ENCODE measurements around the gene FAM240A. TPM values are rescaled to one million over a fixed set of nuclear protein-coding genes. Genes with fewer than 3 reads are reported as not detected.

The FAM240A gene
- total RNA-seq, 2 experiments from 2014 or later, result not detected

DNA sequence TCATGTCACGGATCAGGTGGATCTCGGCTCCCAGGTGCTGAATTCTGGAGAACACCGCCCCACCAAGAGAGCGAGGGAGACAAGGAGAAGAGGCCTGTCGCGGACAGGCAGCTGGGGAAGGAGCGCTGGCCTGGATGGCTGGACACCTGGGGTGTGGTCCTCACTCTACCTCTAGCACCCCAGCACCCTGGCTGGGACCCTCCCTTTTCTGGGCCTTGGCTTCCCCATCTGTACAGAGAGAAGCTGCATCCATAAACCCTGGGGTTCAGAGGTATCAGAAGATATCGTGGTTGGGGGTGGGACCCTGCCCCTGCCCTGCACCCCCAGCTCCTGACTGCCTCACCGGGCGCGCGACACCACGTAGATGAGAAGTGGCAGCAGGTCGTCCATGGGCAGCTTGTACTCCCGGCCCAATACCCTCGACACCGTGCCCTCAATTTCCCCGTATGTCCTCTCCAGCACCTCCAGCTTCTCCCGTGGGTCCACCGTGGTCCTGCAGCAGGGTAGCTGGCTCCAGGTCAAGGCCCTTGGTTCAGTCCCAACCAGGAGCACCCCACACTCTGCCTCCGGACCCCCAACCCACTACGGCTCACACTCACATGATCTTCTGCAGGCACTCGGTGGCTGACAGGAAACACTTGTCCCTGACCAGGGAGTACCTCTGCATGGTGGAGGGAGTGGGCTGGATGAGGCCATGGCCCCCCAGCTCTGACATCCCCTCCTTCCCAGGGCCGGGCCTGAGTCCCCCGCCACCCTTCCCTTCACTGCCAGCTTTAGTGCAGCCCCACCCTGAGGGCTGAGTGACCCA lies 59.4 kb downstream of the FAM240A start:
- intact Hi-C loops (cut with DNase I, micrococcal nuclease), result no loop called here
- Mint-ChIP-seq H3K9me3 (no peaks in the 10 kb centered on the region), H3K4me3 (no peak overlapping the region), H3K27ac (no peak overlapping the region), H3K36me3 (ENCODE audit: low read depth) (peaks cover 40% of the 10 kb centered on the region), H3K4me1 (ENCODE audit: low read depth) (no peaks in the 10 kb centered on the region), H3K27me3 (no peaks in the 10 kb centered on the region)
- ChIA-PET POLR2A (no interaction called here), CTCF (no interaction called here)
- ATAC-seq (ENCODE audit: poor library complexity) (no peak), DNase-seq (no peak)
- H3K9me3 ChIP-seq (ENCODE audit: control insufficient read depth in 1 of 2, insufficient read depth in 1 of 2, low read length in 2 of 2), result no peaks in the 10 kb centered on the region
- TF ChIP-seq, protein P1, sequence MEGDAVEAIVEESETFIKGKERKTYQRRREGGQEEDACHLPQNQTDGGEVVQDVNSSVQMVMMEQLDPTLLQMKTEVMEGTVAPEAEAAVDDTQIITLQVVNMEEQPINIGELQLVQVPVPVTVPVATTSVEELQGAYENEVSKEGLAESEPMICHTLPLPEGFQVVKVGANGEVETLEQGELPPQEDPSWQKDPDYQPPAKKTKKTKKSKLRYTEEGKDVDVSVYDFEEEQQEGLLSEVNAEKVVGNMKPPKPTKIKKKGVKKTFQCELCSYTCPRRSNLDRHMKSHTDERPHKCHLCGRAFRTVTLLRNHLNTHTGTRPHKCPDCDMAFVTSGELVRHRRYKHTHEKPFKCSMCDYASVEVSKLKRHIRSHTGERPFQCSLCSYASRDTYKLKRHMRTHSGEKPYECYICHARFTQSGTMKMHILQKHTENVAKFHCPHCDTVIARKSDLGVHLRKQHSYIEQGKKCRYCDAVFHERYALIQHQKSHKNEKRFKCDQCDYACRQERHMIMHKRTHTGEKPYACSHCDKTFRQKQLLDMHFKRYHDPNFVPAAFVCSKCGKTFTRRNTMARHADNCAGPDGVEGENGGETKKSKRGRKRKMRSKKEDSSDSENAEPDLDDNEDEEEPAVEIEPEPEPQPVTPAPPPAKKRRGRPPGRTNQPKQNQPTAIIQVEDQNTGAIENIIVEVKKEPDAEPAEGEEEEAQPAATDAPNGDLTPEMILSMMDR (IDR thresholded peaks at IDR 0.05), result no peak
- peaks cover 12% of the 10 kb centered on the region for H3K36me3 ChIP-seq (ENCODE audit: insufficient read depth, low read length)
- H3K27me3 ChIP-seq (ENCODE audit: control insufficient read depth in 1 of 2, insufficient read depth in 2 of 2, low read length in 2 of 2), result no peaks in the 10 kb centered on the region
- no peaks in the 10 kb centered on the region for H3K4me1 ChIP-seq (ENCODE audit: insufficient read depth, low read length)
- H3K27ac ChIP-seq (ENCODE audit: low read depth in 1 of 2, low read length in 2 of 2), result no peak overlapping the region
- no peak overlapping the region for H3K4me3 ChIP-seq (ENCODE audit: low read length)

DNA sequence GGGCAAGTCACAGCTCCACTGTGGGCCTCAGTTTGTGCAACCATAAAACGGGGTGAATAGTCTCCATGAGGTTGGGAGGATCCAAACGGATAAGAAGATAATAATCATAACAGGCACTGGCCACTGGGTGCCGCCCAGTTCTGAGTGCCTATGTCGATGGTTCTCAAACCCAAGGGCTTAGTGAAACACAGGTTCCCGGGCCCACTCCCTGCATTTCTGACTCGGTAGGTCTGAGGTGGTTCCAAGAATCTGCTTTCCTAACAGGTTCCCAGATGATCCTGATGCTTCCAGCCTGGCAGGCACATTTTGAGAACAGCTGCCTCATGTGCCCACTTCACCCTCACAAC lies 60.0 kb downstream of the FAM240A start:
- H3K36me3 Mint-ChIP-seq (ENCODE audit: low read depth), result peaks cover 40% of the 10 kb centered on the region
- no peaks in the 10 kb centered on the region for H3K4me1 ChIP-seq (ENCODE audit: insufficient read depth, low read length)
- ATAC-seq (ENCODE audit: poor library complexity), result no peak
- no peak overlapping the region for H3K27ac Mint-ChIP-seq
- TF ChIP-seq, protein P1 (IDR thresholded peaks at IDR 0.05), result no peak
- H3K27me3 Mint-ChIP-seq, result no peaks in the 10 kb centered on the region
- H3K27me3 ChIP-seq (ENCODE audit: control insufficient read depth in 1 of 2, insufficient read depth in 2 of 2, low read length in 2 of 2), result no peaks in the 10 kb centered on the region
- intact Hi-C loops (cut with DNase I, micrococcal nuclease), result no loop called here
- ChIA-PET POLR2A (no interaction called here), CTCF (no interaction called here)
- no peaks in the 10 kb centered on the region for H3K9me3 ChIP-seq (ENCODE audit: control insufficient read depth in 1 of 2, insufficient read depth in 1 of 2, low read length in 2 of 2)
- no peak overlapping the region for H3K27ac ChIP-seq (ENCODE audit: low read depth in 1 of 2, low read length in 2 of 2)
- peaks cover 12% of the 10 kb centered on the region for H3K36me3 ChIP-seq (ENCODE audit: insufficient read depth, low read length)
- no peak overlapping the region for H3K4me3 Mint-ChIP-seq
- H3K4me1 Mint-ChIP-seq (ENCODE audit: low read depth), result no peaks in the 10 kb centered on the region
- no peak for DNase-seq
- no peaks in the 10 kb centered on the region for H3K9me3 Mint-ChIP-seq
- H3K4me3 ChIP-seq (ENCODE audit: low read length), result no peak overlapping the region

DNA sequence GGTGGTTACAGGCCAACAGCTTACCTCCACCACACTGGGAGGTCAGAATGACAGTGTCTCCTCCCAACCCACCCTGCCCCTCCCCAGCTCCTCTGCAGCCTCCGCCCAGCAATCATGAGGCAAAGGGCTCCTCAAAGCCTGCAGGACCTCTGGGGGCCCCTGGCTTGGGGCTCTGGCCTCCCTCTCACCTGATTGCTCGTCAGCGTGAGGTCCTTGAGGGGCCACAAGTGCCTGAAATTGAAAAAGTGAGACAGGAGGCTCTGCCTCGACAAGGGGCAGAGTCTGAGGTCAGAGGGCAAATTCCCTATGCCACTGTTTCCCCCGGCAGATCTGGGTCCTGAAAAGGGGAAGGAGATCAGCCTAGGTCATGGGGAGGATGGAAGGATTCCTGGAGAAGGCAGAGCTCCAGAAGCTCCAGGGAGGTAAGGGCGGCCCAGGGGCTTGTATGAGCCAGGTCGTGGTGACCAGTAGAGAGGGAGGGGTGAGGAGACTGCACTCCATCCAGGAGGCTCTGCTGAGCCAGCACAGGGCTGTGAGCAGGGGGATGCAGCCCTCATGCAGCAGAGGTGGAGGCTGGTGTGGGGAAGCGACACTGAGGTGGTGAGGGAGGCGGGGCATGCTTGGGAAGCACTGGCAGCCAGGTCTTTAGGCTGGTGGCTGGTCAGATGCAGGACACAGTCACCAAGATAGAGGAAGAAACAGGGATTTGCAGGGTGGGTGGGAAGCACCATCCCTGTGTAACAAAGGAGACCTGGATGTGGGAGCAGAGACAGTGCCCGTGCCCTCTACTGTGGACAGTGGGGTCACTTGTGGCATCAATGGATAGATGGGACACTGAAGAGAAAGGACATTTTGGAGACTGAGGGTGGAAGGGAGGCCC lies 61.1 kb downstream of the FAM240A start:
- no peak for DNase-seq

More for the DNA sequence above, 61.1 kb downstream of the FAM240A start:
- ChIA-PET CTCF (no interaction called here), POLR2A (no interaction called here)
- intact Hi-C loops (cut with DNase I, micrococcal nuclease), result no loop called here
- Histone ChIP-seq H3K27ac (ENCODE audit: low read depth in 1 of 2, low read length in 2 of 2) (no peak overlapping the region), H3K36me3 (ENCODE audit: insufficient read depth, low read length) (peaks cover 12% of the 10 kb centered on the region), H3K4me3 (ENCODE audit: low read length) (no peak overlapping the region), H3K4me1 (ENCODE audit: insufficient read depth, low read length) (no peaks in the 10 kb centered on the region), H3K9me3 (ENCODE audit: control insufficient read depth in 1 of 2, insufficient read depth in 1 of 2, low read length in 2 of 2) (no peaks in the 10 kb centered on the region), H3K27me3 (ENCODE audit: control insufficient read depth in 1 of 2, insufficient read depth in 2 of 2, low read length in 2 of 2) (no peaks in the 10 kb centered on the region)
- H3K4me1 Mint-ChIP-seq (ENCODE audit: low read depth), result no peaks in the 10 kb centered on the region
- ATAC-seq (ENCODE audit: poor library complexity), result no peak
- no peaks in the 10 kb centered on the region for H3K9me3 Mint-ChIP-seq
- H3K27ac Mint-ChIP-seq, result no peak overlapping the region
- H3K36me3 Mint-ChIP-seq (ENCODE audit: low read depth), result peaks cover 40% of the 10 kb centered on the region
- no peak overlapping the region for H3K4me3 Mint-ChIP-seq
- H3K27me3 Mint-ChIP-seq, result no peaks in the 10 kb centered on the region
- TF ChIP-seq, protein P1 (IDR thresholded peaks at IDR 0.05), result no peak
